HepG2 (cell line): ENCODE measurements around the gene TMEM129. TPM values are rescaled to one million over a fixed set of nuclear protein-coding genes. Genes with fewer than 3 reads are reported as not detected.

Experiments
- ATF7-NPFF ChIP-seq: sonication (generic); formaldehyde crosslinking; IDR thresholded peaks from 2 replicates; pipeline ENCODE4 v1.8.1; 2023; ENCODE audit warnings: mild to moderate bottlenecking, low read depth, missing genetic modification reagents, moderate library complexity
- FOSL2 ChIP-seq: sonication (generic); formaldehyde crosslinking; IDR thresholded peaks from 2 replicates; pipeline ENCODE4 v1.4.0; 2020; ENCODE audit warnings: missing genetic modification reagents
- GABPA ChIP-seq, 2 experiments: IDR thresholded peaks; 2 replicates each; pipeline ENCODE4 v1.6.1; 2011 to 2016; ENCODE audit warnings: low read depth in 2 of 2, low read length in 1 of 2, missing biosample characterization in 1 of 2, missing genetic modification characterization in 1 of 2
- KAT8 ChIP-seq: IDR thresholded peaks from 2 replicates; pipeline ENCODE4 v1.6.1; 2016; ENCODE audit warnings: missing genetic modification reagents, missing compliant biosample characterization
- RAD21 ChIP-seq: fragments of 450-650 bp; formaldehyde crosslinking; IDR thresholded peaks from 2 replicates; pipeline ENCODE4 v1.5.0; 2020; ENCODE audit warnings: mild to moderate bottlenecking
- YY1 ChIP-seq: IDR thresholded peaks from 2 replicates; pipeline ENCODE4 v1.6.1; 2011; ENCODE audit warnings: low read length, low read depth, moderate library complexity, mild to moderate bottlenecking; ENCODE audit not compliant: insufficient read depth, insufficient replicate concordance
- ZNF230 ChIP-seq: sonication (generic); formaldehyde crosslinking; IDR thresholded peaks from 2 replicates; pipeline ENCODE4 v1.4.0; 2020; ENCODE audit warnings: mild to moderate bottlenecking, missing genetic modification reagents
- ZNF33B ChIP-seq: sonication (generic); formaldehyde crosslinking; IDR thresholded peaks from 2 replicates; pipeline ENCODE4 v1.5.1; 2020; ENCODE audit warnings: mild to moderate bottlenecking, missing genetic modification reagents
- ZNF556 ChIP-seq: sonication (generic); formaldehyde crosslinking; IDR thresholded peaks from 2 replicates; pipeline ENCODE4 v1.4.0; 2020; ENCODE audit warnings: mild to moderate bottlenecking, missing genetic modification reagents, borderline replicate concordance
- ZNF616 ChIP-seq: sonication (generic); formaldehyde crosslinking; IDR thresholded peaks from 2 replicates; pipeline ENCODE4 v1.5.0; 2020; ENCODE audit warnings: low read depth, mild to moderate bottlenecking, missing genetic modification reagents
- ZSCAN30 ChIP-seq: sonication (generic); formaldehyde crosslinking; IDR thresholded peaks from 2 replicates; pipeline ENCODE4 v1.5.0; 2020; ENCODE audit warnings: mild to moderate bottlenecking, missing genetic modification reagents
- polyA plus RNA-seq, 8 experiments: library from polyadenylated mRNA; depleted of rRNA in 3 of 8; stranded (reverse) in 7 of 8; unstranded in 1 of 8; fragments of >200 nt; fragmentation: Illumina TruSeq in 4 of 8; extraction: Trizol in 4 of 8; gene quantifications; 2 replicates each; pipeline versions ENCODE4 v1.2.1 to v1.2.3, GENCODE V29; 2011 to 2016; ENCODE audit warnings: low read depth in 4 of 8, missing spikeins in 1 of 8, mixed read lengths in 1 of 8; ENCODE audit not compliant: insufficient read depth in 1 of 8
- total RNA-seq, 5 experiments: library from RNA; depleted of rRNA; stranded (reverse); fragments of >200 nt; fragmentation: Illumina TruSeq; extraction: Trizol; gene quantifications; 2 replicates each; pipeline ENCODE4 v1.2.3, GENCODE V29; 2016; ENCODE audit warnings: low read depth in 1 of 5
- TF ChIP-seq, protein P1 (sequence below): sonication (generic); formaldehyde crosslinking; IDR thresholded peaks from 2 replicates; pipeline ENCODE4 v1.8.1; 2023; ENCODE audit warnings: mild to moderate bottlenecking, moderate library complexity, missing genetic modification reagents
- TF ChIP-seq, protein P2 (sequence below): fragments of 450-650 bp; IDR thresholded peaks from 2 replicates; pipeline ENCODE4 v1.6.1; 2017
- TF ChIP-seq, protein P3 (sequence below): sonication (generic); formaldehyde crosslinking; IDR thresholded peaks from 2 replicates; pipeline ENCODE4 v1.4.0; 2020; ENCODE audit warnings: missing genetic modification reagents
- TF ChIP-seq, protein P4 (sequence below): sonication (generic); formaldehyde crosslinking; IDR thresholded peaks from 2 replicates; pipeline ENCODE4 v1.4.0; 2020; ENCODE audit warnings: missing genetic modification reagents
- TF ChIP-seq, protein P5 (sequence below): sonication (generic); formaldehyde crosslinking; IDR thresholded peaks from 2 replicates; pipeline ENCODE4 v1.8.0; 2022; ENCODE audit warnings: mild to moderate bottlenecking, missing genetic modification reagents
- TF ChIP-seq, protein P6 (sequence below): sonication (generic); formaldehyde crosslinking; IDR thresholded peaks from 2 replicates; pipeline ENCODE4 v1.8.1; 2023; ENCODE audit warnings: missing genetic modification reagents, inconsistent platforms, borderline replicate concordance

Gene TMEM129
- total and polyA plus RNA-seq, 2 of the 13 experiments (the other 11 are each of a cell fraction or from before 2014, with no cell fraction given) = 19.0 to 25.8 TPM

DNA sequence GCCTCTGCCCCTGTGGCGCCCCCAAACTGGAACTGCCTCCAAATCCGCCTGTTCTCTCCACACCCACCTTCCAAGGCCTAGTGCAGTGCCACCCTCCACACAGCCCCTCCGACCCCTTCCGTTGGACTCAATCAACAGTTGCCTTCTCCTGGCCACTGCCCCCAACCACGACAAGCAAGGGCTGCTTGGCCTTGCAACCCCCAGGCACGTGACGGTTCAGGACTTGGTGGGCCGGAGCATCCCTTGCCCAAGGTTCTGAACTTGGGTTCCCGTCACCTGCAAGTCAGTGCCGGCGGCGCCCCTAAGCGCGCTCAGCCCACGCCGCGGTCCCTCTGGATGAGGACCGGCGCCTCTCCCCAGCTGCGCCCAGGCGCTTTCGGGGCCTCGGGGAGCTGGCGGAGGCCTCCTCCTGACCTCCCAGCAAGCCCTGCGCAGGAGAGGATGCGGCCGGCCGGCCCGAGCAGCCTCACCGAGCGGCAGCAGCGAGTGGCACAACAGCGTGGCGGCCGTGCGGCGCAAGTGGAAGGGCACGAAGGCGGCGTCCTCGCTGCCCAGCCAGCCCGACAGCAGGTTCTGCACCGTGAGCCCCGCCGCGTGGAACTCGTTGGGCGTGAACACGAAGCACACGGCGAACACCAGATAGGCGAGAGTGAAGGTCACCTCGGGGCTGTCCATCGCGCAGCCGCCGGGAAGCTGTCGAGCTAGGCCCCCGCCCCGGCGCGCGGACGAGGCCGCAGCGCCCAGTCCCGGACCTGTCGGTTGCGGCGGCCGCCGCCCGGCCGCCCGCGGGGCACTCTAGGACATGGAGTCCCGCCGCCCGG is 750 bp downstream of the TMEM129 start (continued):
- TF ChIP-seq ZSCAN30 = no peak
- no peak for TF ChIP-seq FOSL2
- TF ChIP-seq ZNF33B (CRISPR knock-in tag) = no peak
- TF ChIP-seq, protein P1, sequence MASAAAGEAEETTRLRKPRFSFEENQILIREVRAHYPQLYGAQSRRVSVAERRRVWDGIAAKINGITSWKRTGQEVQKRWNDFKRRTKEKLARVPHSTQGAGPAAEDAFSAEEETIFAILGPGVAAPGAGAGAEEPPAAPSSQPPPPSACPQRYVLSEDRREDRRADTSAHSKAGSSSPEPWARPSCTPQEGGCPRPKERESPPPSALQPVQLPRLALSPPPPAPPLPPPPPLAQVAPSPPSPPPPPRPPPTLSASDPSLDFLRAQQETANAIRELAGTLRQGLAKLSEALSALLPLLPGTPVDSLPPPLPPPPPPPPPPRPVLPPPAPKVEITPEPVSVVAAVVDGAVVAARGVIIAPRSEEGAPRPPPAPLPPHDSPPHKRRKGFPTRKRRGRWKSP = no peak
- TF ChIP-seq KAT8 (CRISPR knock-in tag) = no peak
- peak; percentile 12; the same call in 1 of the 2 replicates for TF ChIP-seq RAD21 (CRISPR knock-in tag)
- TF ChIP-seq, protein P2, sequence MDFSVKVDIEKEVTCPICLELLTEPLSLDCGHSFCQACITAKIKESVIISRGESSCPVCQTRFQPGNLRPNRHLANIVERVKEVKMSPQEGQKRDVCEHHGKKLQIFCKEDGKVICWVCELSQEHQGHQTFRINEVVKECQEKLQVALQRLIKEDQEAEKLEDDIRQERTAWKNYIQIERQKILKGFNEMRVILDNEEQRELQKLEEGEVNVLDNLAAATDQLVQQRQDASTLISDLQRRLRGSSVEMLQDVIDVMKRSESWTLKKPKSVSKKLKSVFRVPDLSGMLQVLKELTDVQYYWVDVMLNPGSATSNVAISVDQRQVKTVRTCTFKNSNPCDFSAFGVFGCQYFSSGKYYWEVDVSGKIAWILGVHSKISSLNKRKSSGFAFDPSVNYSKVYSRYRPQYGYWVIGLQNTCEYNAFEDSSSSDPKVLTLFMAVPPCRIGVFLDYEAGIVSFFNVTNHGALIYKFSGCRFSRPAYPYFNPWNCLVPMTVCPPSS = no peak
- peak; percentile 69; the same call in 1 of the 2 replicates for TF ChIP-seq ATF7-NPFF (CRISPR knock-in tag)
- TF ChIP-seq, protein P3, sequence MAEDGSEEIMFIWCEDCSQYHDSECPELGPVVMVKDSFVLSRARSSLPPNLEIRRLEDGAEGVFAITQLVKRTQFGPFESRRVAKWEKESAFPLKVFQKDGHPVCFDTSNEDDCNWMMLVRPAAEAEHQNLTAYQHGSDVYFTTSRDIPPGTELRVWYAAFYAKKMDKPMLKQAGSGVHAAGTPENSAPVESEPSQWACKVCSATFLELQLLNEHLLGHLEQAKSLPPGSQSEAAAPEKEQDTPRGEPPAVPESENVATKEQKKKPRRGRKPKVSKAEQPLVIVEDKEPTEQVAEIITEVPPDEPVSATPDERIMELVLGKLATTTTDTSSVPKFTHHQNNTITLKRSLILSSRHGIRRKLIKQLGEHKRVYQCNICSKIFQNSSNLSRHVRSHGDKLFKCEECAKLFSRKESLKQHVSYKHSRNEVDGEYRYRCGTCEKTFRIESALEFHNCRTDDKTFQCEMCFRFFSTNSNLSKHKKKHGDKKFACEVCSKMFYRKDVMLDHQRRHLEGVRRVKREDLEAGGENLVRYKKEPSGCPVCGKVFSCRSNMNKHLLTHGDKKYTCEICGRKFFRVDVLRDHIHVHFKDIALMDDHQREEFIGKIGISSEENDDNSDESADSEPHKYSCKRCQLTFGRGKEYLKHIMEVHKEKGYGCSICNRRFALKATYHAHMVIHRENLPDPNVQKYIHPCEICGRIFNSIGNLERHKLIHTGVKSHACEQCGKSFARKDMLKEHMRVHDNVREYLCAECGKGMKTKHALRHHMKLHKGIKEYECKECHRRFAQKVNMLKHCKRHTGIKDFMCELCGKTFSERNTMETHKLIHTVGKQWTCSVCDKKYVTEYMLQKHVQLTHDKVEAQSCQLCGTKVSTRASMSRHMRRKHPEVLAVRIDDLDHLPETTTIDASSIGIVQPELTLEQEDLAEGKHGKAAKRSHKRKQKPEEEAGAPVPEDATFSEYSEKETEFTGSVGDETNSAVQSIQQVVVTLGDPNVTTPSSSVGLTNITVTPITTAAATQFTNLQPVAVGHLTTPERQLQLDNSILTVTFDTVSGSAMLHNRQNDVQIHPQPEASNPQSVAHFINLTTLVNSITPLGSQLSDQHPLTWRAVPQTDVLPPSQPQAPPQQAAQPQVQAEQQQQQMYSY = no peak; the same call in 1 of the 2 replicates
- TF ChIP-seq ZNF556 (CRISPR knock-in tag) = 0 out of 2 replicates have a peak, but pooled peaks have one; percentile 37
- TF ChIP-seq, protein P4, sequence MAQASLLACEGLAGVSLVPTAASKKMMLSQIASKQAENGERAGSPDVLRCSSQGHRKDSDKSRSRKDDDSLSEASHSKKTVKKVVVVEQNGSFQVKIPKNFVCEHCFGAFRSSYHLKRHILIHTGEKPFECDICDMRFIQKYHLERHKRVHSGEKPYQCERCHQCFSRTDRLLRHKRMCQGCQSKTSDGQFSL (CRISPR knock-in tag) = no peak
- no peak for TF ChIP-seq ZNF230
- TF ChIP-seq, protein P5, sequence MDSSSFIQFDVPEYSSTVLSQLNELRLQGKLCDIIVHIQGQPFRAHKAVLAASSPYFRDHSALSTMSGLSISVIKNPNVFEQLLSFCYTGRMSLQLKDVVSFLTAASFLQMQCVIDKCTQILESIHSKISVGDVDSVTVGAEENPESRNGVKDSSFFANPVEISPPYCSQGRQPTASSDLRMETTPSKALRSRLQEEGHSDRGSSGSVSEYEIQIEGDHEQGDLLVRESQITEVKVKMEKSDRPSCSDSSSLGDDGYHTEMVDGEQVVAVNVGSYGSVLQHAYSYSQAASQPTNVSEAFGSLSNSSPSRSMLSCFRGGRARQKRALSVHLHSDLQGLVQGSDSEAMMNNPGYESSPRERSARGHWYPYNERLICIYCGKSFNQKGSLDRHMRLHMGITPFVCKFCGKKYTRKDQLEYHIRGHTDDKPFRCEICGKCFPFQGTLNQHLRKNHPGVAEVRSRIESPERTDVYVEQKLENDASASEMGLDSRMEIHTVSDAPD (CRISPR knock-in tag) = no peak
- TF ChIP-seq ZNF616 = no peak; the same call in 1 of the 2 replicates
- TF ChIP-seq, protein P6, sequence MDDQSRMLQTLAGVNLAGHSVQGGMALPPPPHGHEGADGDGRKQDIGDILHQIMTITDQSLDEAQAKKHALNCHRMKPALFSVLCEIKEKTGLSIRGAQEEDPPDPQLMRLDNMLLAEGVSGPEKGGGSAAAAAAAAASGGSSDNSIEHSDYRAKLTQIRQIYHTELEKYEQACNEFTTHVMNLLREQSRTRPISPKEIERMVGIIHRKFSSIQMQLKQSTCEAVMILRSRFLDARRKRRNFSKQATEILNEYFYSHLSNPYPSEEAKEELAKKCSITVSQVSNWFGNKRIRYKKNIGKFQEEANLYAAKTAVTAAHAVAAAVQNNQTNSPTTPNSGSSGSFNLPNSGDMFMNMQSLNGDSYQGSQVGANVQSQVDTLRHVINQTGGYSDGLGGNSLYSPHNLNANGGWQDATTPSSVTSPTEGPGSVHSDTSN (CRISPR knock-in tag) = no peak
- TF ChIP-seq YY1 = no peak
- TF ChIP-seq GABPA (IDR thresholded peaks at IDR 0.05; ENCODE audit: low read depth, low read length) = no peak
- TF ChIP-seq GABPA (CRISPR knock-in tag; IDR thresholded peaks at IDR 0.05; ENCODE audit: low read depth) = no peak
